Loucy (cell line): ENCODE data around the gene NID1.

ENCODE experiments used
- EZH2phosphoT487 ChIP-seq: fragments of 200-600 bp; IDR thresholded peaks from 2 replicates; pipeline ENCODE4 v1.6.1; 2018; ENCODE audit warnings: antibody characterized with exemption, mild to moderate bottlenecking, moderate library complexity, borderline replicate concordance
- TF ChIP-seq, protein P1 (sequence below): fragments of 200-600 bp; sonication (generic); conservative IDR thresholded peaks from 2 replicates; pipeline ENCODE4 v1.5.1; 2014; ENCODE audit warnings: mild to moderate bottlenecking, antibody characterized with exemption, low read length

DNA sequence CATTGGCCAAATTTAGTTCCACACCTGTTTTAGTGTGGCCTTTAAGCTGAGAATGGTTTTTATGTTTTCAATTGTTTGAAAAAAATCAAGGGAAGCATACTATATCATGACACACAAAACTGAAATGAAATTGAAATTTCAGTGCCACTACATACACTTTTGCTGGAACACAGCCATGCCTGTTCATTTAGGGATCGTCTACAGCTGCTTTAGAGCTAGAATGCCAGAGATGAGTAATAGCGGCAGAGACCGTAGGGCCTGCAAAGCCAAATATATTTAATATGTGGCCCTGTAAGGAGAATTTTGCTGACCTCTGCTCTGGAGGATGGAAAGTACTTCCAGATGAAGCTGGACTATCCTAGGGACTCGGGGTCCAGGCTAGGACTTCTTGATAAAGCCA lies 135.7 kb downstream of the NID1 start:
- TF ChIP-seq EZH2phosphoT487, result no peak
- TF ChIP-seq, protein P1, sequence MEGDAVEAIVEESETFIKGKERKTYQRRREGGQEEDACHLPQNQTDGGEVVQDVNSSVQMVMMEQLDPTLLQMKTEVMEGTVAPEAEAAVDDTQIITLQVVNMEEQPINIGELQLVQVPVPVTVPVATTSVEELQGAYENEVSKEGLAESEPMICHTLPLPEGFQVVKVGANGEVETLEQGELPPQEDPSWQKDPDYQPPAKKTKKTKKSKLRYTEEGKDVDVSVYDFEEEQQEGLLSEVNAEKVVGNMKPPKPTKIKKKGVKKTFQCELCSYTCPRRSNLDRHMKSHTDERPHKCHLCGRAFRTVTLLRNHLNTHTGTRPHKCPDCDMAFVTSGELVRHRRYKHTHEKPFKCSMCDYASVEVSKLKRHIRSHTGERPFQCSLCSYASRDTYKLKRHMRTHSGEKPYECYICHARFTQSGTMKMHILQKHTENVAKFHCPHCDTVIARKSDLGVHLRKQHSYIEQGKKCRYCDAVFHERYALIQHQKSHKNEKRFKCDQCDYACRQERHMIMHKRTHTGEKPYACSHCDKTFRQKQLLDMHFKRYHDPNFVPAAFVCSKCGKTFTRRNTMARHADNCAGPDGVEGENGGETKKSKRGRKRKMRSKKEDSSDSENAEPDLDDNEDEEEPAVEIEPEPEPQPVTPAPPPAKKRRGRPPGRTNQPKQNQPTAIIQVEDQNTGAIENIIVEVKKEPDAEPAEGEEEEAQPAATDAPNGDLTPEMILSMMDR, result no peak
